ENCODE data around the gene H2AZ1. TPM values are rescaled to one million over a fixed set of nuclear protein-coding genes. Genes with fewer than 3 reads are reported as not detected.
A peak's percentile ranks its signal among the peaks of the same experiment; 100 is the strongest.

The H2AZ1 gene
- total RNA-seq, 5 donors from 2014 or later (not counting 1 experiment from before 2014, with no cell fraction given) = 93.9 to 146 (median 131) TPM

GRCh38 chr4:99934891-99935290, 15.2 kb downstream of the H2AZ1 start:
- ChIA-PET POLR2A (interaction anchor here in 1 of 2 donors (0.7 kb wide), 1 partner anchor 14 kb away, joined by 4 read pairs; no protein-coding TSS in a partner anchor), CTCF (interaction anchor here (0.6 to 1.7 kb wide), 3 partner anchors 14 to 1530 kb away, joined by 3 to 6 read pairs (median 3); no protein-coding TSS in a partner anchor)
- H3K36me3 Mint-ChIP-seq = peaks cover 47% of the 10 kb centered on the region
- no peak for ATAC-seq (replicated peaks in 1 of 4)
- H3K27me3 ChIP-seq (replicated peaks in 1 of 2; ENCODE audit: control insufficient read depth in 2 of 2, extremely low read depth in 1 of 2, insufficient read depth in 2 of 2, low read length in 1 of 2) = no peaks in the 10 kb centered on the region
- H3K4me3 ChIP-seq (ENCODE audit: control insufficient read depth in 1 of 2, extremely low read depth in 1 of 2, low read length in 1 of 2) = no peak overlapping the region
- H3K4me3 Mint-ChIP-seq = peak overlapping the region in 1 of 3 donors; percentile 17
- peaks cover 0 to 10% of the 10 kb centered on the region in 2 experiments for H3K4me1 ChIP-seq (ENCODE audit: control insufficient read depth in 1 of 2, extremely low read depth in 1 of 2, insufficient read depth in 2 of 2, low read length in 2 of 2)
- no peaks in the 10 kb centered on the region for H3K27me3 Mint-ChIP-seq
- no peak for DNase-seq
- H3K27ac ChIP-seq (ENCODE audit: low read length) = no peak overlapping the region
- peaks cover 48 to 60% (median 49%) of the 10 kb centered on the region in 3 donors for H3K4me1 Mint-ChIP-seq
- H3K9me3 ChIP-seq = peaks cover 5% of the 10 kb centered on the region
- no peak overlapping the region for H3K27ac Mint-ChIP-seq
- H3K36me3 ChIP-seq (ENCODE audit: control insufficient read depth in 2 of 2, extremely low read depth in 1 of 2, insufficient read depth in 1 of 2, low read length in 1 of 2) = peaks cover 5 to 8% of the 10 kb centered on the region in 2 donors
- peaks cover 0 to 13% (median 0%) of the 10 kb centered on the region in 3 donors for H3K9me3 Mint-ChIP-seq

GRCh38 chr4:99927566-99927965, 22.5 kb downstream of the H2AZ1 start:
- ATAC-seq (replicated peaks in 1 of 4) = no peak
- H3K4me1 ChIP-seq (ENCODE audit: control insufficient read depth in 1 of 2, extremely low read depth in 1 of 2, insufficient read depth in 2 of 2, low read length in 2 of 2) = peaks cover 3 to 6% of the 10 kb centered on the region in 2 experiments
- H3K4me3 Mint-ChIP-seq = no peak overlapping the region
- H3K4me3 ChIP-seq (ENCODE audit: control insufficient read depth in 1 of 2, extremely low read depth in 1 of 2, low read length in 1 of 2) = no peak overlapping the region
- no CpG with 5 or more reads among the region's 2 CpGs for WGBS (ENCODE audit: insufficient coverage)
- peaks cover 3 to 28% of the 10 kb centered on the region in 2 donors for H3K36me3 ChIP-seq (ENCODE audit: control insufficient read depth in 2 of 2, extremely low read depth in 1 of 2, insufficient read depth in 1 of 2, low read length in 1 of 2)
- no peak overlapping the region for H3K27ac ChIP-seq (ENCODE audit: low read length)
- H3K4me1 Mint-ChIP-seq = peaks cover 46 to 53% (median 49%) of the 10 kb centered on the region in 3 donors
- ChIA-PET CTCF (interaction anchor here (0.6 to 1.4 kb wide), 3 partner anchors 15 to 43 kb away, joined by 3 to 4 read pairs (median 4); no protein-coding TSS in a partner anchor), POLR2A (interaction anchor here in 1 of 2 donors (1.5 kb wide), 1 partner anchor 21 kb away, joined by 4 read pairs; no protein-coding TSS in a partner anchor)
- no peaks in the 10 kb centered on the region for H3K9me3 ChIP-seq
- H3K27ac Mint-ChIP-seq = peak overlapping the region in 1 of 2 donors; percentile 3
- H3K27me3 Mint-ChIP-seq = no peaks in the 10 kb centered on the region
- H3K9me3 Mint-ChIP-seq = no peaks in the 10 kb centered on the region
- no peak for DNase-seq
- peaks cover 29% of the 10 kb centered on the region for H3K36me3 Mint-ChIP-seq
- no peaks in the 10 kb centered on the region for H3K27me3 ChIP-seq (replicated peaks in 1 of 2; ENCODE audit: control insufficient read depth in 2 of 2, extremely low read depth in 1 of 2, insufficient read depth in 2 of 2, low read length in 1 of 2)

- Mint-ChIP-seq H3K4me3 (peak overlapping the region in 1 of 3 donors; percentile 39), H3K27me3 (no peaks in the 10 kb centered on the region), H3K27ac (peak overlapping the region; percentile 71 to 85), H3K9me3 (peaks cover 7 to 13% (median 9%) of the 10 kb centered on the region in 3 donors), H3K4me1 (peaks cover 17 to 34% (median 24%) of the 10 kb centered on the region in 3 donors), H3K36me3 (peaks cover 50% of the 10 kb centered on the region)
- Histone ChIP-seq H3K4me3 (ENCODE audit: control insufficient read depth in 1 of 2, extremely low read depth in 1 of 2, low read length in 1 of 2) (no peak overlapping the region), H3K9me3 (peaks cover 10% of the 10 kb centered on the region), H3K36me3 (ENCODE audit: control insufficient read depth in 2 of 2, extremely low read depth in 1 of 2, insufficient read depth in 1 of 2, low read length in 1 of 2) (peaks cover 0 to 33% of the 10 kb centered on the region in 2 donors), H3K4me1 (ENCODE audit: control insufficient read depth in 1 of 2, extremely low read depth in 1 of 2, insufficient read depth in 2 of 2, low read length in 2 of 2) (peaks cover 4 to 21% of the 10 kb centered on the region in 2 experiments), H3K27me3 (replicated peaks in 1 of 2; ENCODE audit: control insufficient read depth in 2 of 2, extremely low read depth in 1 of 2, insufficient read depth in 2 of 2, low read length in 1 of 2) (no peaks in the 10 kb centered on the region), H3K27ac (ENCODE audit: low read length) (no peak overlapping the region)
- ATAC-seq (replicated peaks in 1 of 4) (peak; percentile 43 to 99 (median 84)), DNase-seq (peak in 7 of 35 experiments; percentile 3 to 46 (median 7))
- no CpG with 5 or more reads among the region's 3 CpGs for WGBS (ENCODE audit: insufficient coverage)
- POLR2A ChIA-PET = interaction anchor here (0.6 to 1.4 kb wide), 6 partner anchors 8 to 29 kb away, joined by 3 to 4 read pairs (median 4); partner anchors contain the start of gene H2AZ1 (in 1 of the 2)
- CTCF ChIA-PET = interaction anchor here in 1 of 2 donors (1.1 to 1.9 kb wide), 3 partner anchors 27 to 29 kb away, joined by 3 to 10 read pairs (median 5); partner anchors contain the start of gene H2AZ1
These were observed 28.9 kb downstream of the H2AZ1 start for GRCh38 chr4:99921174-99921573.

GRCh38 chr4:99918656-99919055, 31.4 kb downstream of the H2AZ1 start:
- peaks cover 62% of the 10 kb centered on the region for H3K36me3 Mint-ChIP-seq
- no peak overlapping the region for H3K4me3 Mint-ChIP-seq
- H3K27ac Mint-ChIP-seq = no peak overlapping the region
- H3K36me3 ChIP-seq (ENCODE audit: control insufficient read depth in 2 of 2, extremely low read depth in 1 of 2, insufficient read depth in 1 of 2, low read length in 1 of 2) = peaks cover 0 to 34% of the 10 kb centered on the region in 2 donors
- H3K4me3 ChIP-seq (ENCODE audit: control insufficient read depth in 1 of 2, extremely low read depth in 1 of 2, low read length in 1 of 2) = no peak overlapping the region
- H3K27me3 ChIP-seq (replicated peaks in 1 of 2; ENCODE audit: control insufficient read depth in 2 of 2, extremely low read depth in 1 of 2, insufficient read depth in 2 of 2, low read length in 1 of 2) = no peaks in the 10 kb centered on the region
- peaks cover 7 to 13% (median 9%) of the 10 kb centered on the region in 3 donors for H3K9me3 Mint-ChIP-seq
- ATAC-seq (replicated peaks in 1 of 4) (no peak), DNase-seq (no peak)
- peaks cover 12 to 36% (median 26%) of the 10 kb centered on the region in 3 donors for H3K4me1 Mint-ChIP-seq
- WGBS (ENCODE audit: insufficient coverage) = no CpG with 5 or more reads among the region's 2 CpGs
- CTCF ChIA-PET = no interaction called here
- no peak overlapping the region for H3K27ac ChIP-seq (ENCODE audit: low read length)
- peaks cover 10% of the 10 kb centered on the region for H3K9me3 ChIP-seq
- POLR2A ChIA-PET = no interaction called here
- H3K27me3 Mint-ChIP-seq = no peaks in the 10 kb centered on the region
- H3K4me1 ChIP-seq (ENCODE audit: control insufficient read depth in 1 of 2, extremely low read depth in 1 of 2, insufficient read depth in 2 of 2, low read length in 2 of 2) = peaks cover 6 to 18% of the 10 kb centered on the region in 2 experiments

- ChIA-PET POLR2A (interaction anchor here (0.5 to 0.6 kb wide), 3 partner anchors 20 to 463 kb away, joined by 3 to 5 read pairs (median 3); no protein-coding TSS in a partner anchor), CTCF (interaction anchor here in 1 of 2 donors (0.6 kb wide), 1 partner anchor 29 kb away, joined by 3 read pairs; the partner anchor contains the start of gene DNAJB14)
These were observed 32.5 kb downstream of the H2AZ1 start for GRCh38 chr4:99917575-99917974.

GRCh38 chr4:99915449-99915848, 34.6 kb downstream of the H2AZ1 start:
- Histone ChIP-seq H3K9me3 (peaks cover 10% of the 10 kb centered on the region), H3K4me3 (ENCODE audit: control insufficient read depth in 1 of 2, extremely low read depth in 1 of 2, low read length in 1 of 2) (no peak overlapping the region), H3K27ac (ENCODE audit: low read length) (no peak overlapping the region), H3K27me3 (replicated peaks in 1 of 2; ENCODE audit: control insufficient read depth in 2 of 2, extremely low read depth in 1 of 2, insufficient read depth in 2 of 2, low read length in 1 of 2) (no peaks in the 10 kb centered on the region), H3K36me3 (ENCODE audit: control insufficient read depth in 2 of 2, extremely low read depth in 1 of 2, insufficient read depth in 1 of 2, low read length in 1 of 2) (peaks cover 0 to 25% of the 10 kb centered on the region in 2 donors), H3K4me1 (ENCODE audit: control insufficient read depth in 1 of 2, extremely low read depth in 1 of 2, insufficient read depth in 2 of 2, low read length in 2 of 2) (peaks cover 2 to 6% of the 10 kb centered on the region in 2 experiments)
- WGBS (ENCODE audit: insufficient coverage) = no CpG with 5 or more reads among the region's 2 CpGs
- Mint-ChIP-seq H3K9me3 (peaks cover 7 to 13% (median 9%) of the 10 kb centered on the region in 3 donors), H3K27me3 (no peaks in the 10 kb centered on the region), H3K4me3 (no peak overlapping the region), H3K36me3 (peaks cover 66% of the 10 kb centered on the region), H3K27ac (peak overlapping the region in 1 of 2 donors; percentile 2), H3K4me1 (peaks cover 8 to 38% (median 23%) of the 10 kb centered on the region in 3 donors)
- CTCF ChIA-PET = no interaction called here
- no peak for ATAC-seq (replicated peaks in 1 of 4)
- POLR2A ChIA-PET = no interaction called here
- no peak for DNase-seq

More at GRCh38 chr4:99917575-99917974, 32.5 kb downstream of the H2AZ1 start:
- H3K27ac Mint-ChIP-seq = no peak overlapping the region
- H3K27me3 ChIP-seq (replicated peaks in 1 of 2; ENCODE audit: control insufficient read depth in 2 of 2, extremely low read depth in 1 of 2, insufficient read depth in 2 of 2, low read length in 1 of 2) = no peaks in the 10 kb centered on the region
- ATAC-seq (replicated peaks in 1 of 4) (no peak), DNase-seq (no peak)
- no peak overlapping the region for H3K27ac ChIP-seq (ENCODE audit: low read length)
- H3K27me3 Mint-ChIP-seq = no peaks in the 10 kb centered on the region
- H3K36me3 ChIP-seq (ENCODE audit: control insufficient read depth in 2 of 2, extremely low read depth in 1 of 2, insufficient read depth in 1 of 2, low read length in 1 of 2) = peaks cover 0 to 24% of the 10 kb centered on the region in 2 donors
- H3K4me1 ChIP-seq (ENCODE audit: control insufficient read depth in 1 of 2, extremely low read depth in 1 of 2, insufficient read depth in 2 of 2, low read length in 2 of 2) = peaks cover 6 to 18% of the 10 kb centered on the region in 2 experiments
- H3K4me1 Mint-ChIP-seq = peaks cover 15 to 40% (median 29%) of the 10 kb centered on the region in 3 donors
- H3K36me3 Mint-ChIP-seq = peaks cover 66% of the 10 kb centered on the region
- peaks cover 10% of the 10 kb centered on the region for H3K9me3 ChIP-seq
- whole genome bisulfite sequencing (ENCODE audit: insufficient coverage) = no CpG with 5 or more reads among the region's 3 CpGs
- H3K4me3 Mint-ChIP-seq = no peak overlapping the region
- H3K9me3 Mint-ChIP-seq = peaks cover 7 to 13% (median 9%) of the 10 kb centered on the region in 3 donors
- no peak overlapping the region for H3K4me3 ChIP-seq (ENCODE audit: control insufficient read depth in 1 of 2, extremely low read depth in 1 of 2, low read length in 1 of 2)

All from T-cell (primary cell).